ENCODE measurements around the gene CTBP2.

The CTBP2 gene

GRCh38 chr10:125121003-125121402, 39.4 kb downstream of the CTBP2 start:
- Mint-ChIP-seq H3K27ac (no peak overlapping the region), H3K4me3 (no peak overlapping the region), H3K36me3 (ENCODE audit: low read depth) (peaks cover 45% of the 10 kb centered on the region), H3K27me3 (ENCODE audit: low read depth, poor library complexity) (no peaks in the 10 kb centered on the region), H3K4me1 (peaks cover 58% of the 10 kb centered on the region), H3K9me3 (no peaks in the 10 kb centered on the region)
- TF ChIP-seq, protein P1, sequence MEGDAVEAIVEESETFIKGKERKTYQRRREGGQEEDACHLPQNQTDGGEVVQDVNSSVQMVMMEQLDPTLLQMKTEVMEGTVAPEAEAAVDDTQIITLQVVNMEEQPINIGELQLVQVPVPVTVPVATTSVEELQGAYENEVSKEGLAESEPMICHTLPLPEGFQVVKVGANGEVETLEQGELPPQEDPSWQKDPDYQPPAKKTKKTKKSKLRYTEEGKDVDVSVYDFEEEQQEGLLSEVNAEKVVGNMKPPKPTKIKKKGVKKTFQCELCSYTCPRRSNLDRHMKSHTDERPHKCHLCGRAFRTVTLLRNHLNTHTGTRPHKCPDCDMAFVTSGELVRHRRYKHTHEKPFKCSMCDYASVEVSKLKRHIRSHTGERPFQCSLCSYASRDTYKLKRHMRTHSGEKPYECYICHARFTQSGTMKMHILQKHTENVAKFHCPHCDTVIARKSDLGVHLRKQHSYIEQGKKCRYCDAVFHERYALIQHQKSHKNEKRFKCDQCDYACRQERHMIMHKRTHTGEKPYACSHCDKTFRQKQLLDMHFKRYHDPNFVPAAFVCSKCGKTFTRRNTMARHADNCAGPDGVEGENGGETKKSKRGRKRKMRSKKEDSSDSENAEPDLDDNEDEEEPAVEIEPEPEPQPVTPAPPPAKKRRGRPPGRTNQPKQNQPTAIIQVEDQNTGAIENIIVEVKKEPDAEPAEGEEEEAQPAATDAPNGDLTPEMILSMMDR (IDR thresholded peaks at IDR 0.05), result no peak
- DNase-seq, result no peak

DNA sequence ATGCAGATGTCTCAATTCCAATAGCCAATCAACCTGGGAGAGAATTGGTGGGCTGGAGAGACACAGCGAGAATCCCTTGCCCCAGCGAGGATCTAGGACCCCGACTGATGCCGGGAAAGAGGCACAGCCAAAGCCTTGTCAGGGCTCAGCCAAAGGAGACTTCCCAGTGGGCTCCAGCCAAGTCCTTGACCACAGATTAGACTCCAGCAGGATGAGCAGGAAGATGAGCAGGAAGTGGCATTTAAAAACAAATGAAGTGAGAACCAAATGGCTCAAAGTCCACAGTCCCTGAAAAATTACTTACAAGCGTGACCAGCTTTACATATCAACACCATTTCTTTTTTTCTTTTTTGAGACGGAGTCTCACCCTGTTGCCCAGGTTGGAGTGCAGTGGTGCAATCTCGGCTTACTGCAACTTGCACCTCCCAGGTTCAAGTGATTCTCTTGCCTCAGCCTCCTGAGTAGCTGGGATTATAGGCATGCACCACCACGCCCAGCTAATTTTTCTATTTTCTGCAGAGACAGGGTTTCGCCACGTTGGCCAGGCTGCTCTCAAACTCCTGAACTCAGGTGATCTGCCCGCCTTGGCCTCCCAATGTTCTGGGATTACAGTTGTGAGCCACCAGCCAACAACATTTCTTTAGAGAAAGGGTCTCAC, 40.2 kb downstream of the CTBP2 start:
- H3K27me3 Mint-ChIP-seq (ENCODE audit: low read depth, poor library complexity), result no peaks in the 10 kb centered on the region
- H3K4me3 Mint-ChIP-seq, result no peak overlapping the region
- no peaks in the 10 kb centered on the region for H3K9me3 Mint-ChIP-seq
- TF ChIP-seq, protein P1 (IDR thresholded peaks at IDR 0.05), result no peak
- peaks cover 52% of the 10 kb centered on the region for H3K4me1 Mint-ChIP-seq
- DNase-seq, result no peak
- H3K27ac Mint-ChIP-seq, result peak overlapping the region; percentile 10
- peaks cover 39% of the 10 kb centered on the region for H3K36me3 Mint-ChIP-seq (ENCODE audit: low read depth)

DNA sequence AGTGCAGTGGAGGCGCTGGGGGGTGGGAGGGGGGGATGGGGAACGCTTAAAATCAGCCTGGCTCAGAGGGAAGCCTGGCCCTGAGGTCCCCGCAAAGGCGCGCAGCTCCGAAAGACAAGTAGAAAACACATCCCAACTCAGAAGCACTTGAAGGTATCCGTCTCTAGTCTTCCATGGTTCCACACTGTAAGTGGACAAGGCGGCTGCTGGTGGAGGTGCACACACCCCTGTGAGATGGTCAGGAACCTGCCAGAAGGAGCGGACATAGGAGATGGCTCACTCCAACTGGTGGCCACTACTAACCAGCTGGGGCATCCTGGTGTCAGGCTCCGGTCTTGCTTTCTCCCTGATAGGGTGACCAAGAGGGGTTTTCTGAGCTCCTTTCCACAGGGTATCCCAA, 41.7 kb downstream of the CTBP2 start:
- Mint-ChIP-seq H3K27me3 (ENCODE audit: low read depth, poor library complexity) (no peaks in the 10 kb centered on the region), H3K27ac (peak overlapping the region; percentile 83), H3K36me3 (ENCODE audit: low read depth) (peaks cover 36% of the 10 kb centered on the region), H3K4me1 (peaks cover 37% of the 10 kb centered on the region), H3K4me3 (no peak overlapping the region), H3K9me3 (no peaks in the 10 kb centered on the region)
- no peak for DNase-seq
- TF ChIP-seq, protein P1 (IDR thresholded peaks at IDR 0.05), result no peak

DNA sequence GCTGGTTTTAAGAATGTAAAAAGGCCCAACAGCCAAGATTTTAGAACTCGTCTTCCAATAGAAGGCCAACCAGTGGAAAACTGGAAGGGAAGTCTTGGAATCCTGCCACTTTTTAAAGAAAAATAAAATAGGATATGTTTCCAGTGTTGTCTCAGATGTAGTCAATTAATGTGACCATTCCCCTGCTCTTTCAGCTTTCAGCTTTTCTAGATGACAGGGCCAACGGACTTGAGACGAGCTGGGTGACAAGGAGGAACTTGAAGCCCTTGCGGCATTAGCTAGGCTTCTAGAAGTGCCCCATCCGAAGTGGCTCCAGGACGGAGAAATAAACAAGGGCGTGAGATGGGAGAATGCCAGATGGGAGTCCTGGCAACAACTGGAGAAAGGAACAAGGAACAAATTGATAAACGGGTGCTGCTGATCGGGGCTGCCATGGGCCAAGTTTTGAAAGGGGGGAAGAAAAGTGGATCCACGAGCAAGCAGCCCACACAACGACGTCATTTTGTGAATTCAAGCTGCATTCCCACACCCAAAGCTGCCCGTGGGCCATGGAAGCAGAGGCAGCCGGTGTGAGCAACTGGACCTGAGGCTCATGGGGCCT, 42.3 kb downstream of the CTBP2 start:
- H3K9me3 Mint-ChIP-seq, result no peaks in the 10 kb centered on the region
- DNase-seq, result no peak
- H3K36me3 Mint-ChIP-seq (ENCODE audit: low read depth), result peaks cover 38% of the 10 kb centered on the region
- no peaks in the 10 kb centered on the region for H3K27me3 Mint-ChIP-seq (ENCODE audit: low read depth, poor library complexity)
- no peak overlapping the region for H3K4me3 Mint-ChIP-seq
- H3K27ac Mint-ChIP-seq, result peak overlapping the region; percentile 21
- H3K4me1 Mint-ChIP-seq, result peaks cover 34% of the 10 kb centered on the region
- TF ChIP-seq, protein P1 (IDR thresholded peaks at IDR 0.05), result no peak

- no peaks in the 10 kb centered on the region for H3K9me3 Mint-ChIP-seq
- H3K4me3 Mint-ChIP-seq, result no peak overlapping the region
- no peak for DNase-seq
- H3K27me3 Mint-ChIP-seq (ENCODE audit: low read depth, poor library complexity), result no peaks in the 10 kb centered on the region
- H3K4me1 Mint-ChIP-seq, result peaks cover 22% of the 10 kb centered on the region
- TF ChIP-seq, protein P1 (IDR thresholded peaks at IDR 0.05), result no peak
- peaks cover 35% of the 10 kb centered on the region for H3K36me3 Mint-ChIP-seq (ENCODE audit: low read depth)
- H3K27ac Mint-ChIP-seq, result peak overlapping the region; percentile 82
These were observed 43.6 kb downstream of the CTBP2 start for GRCh38 chr10:125116652-125117310.

All from nephron progenitor cell (in vitro differentiated cells).